Stimulated activated CD4-positive, alpha-beta T cell treated with anti-CD3 and anti-CD28 coated beads, Interleukin-1b, Interleukin-23, amount 100 ng/mL, for 4 hours (primary cell): Measurements from ENCODE around the gene RPTOR.

Source experiments
- DNase-seq, 2 donors: peaks; one replicate each; pipeline ENCODE4 v3.0.0-alpha.2; 2020; ENCODE audit warnings: low read depth in 2 of 2

RPTOR gene

DNA sequence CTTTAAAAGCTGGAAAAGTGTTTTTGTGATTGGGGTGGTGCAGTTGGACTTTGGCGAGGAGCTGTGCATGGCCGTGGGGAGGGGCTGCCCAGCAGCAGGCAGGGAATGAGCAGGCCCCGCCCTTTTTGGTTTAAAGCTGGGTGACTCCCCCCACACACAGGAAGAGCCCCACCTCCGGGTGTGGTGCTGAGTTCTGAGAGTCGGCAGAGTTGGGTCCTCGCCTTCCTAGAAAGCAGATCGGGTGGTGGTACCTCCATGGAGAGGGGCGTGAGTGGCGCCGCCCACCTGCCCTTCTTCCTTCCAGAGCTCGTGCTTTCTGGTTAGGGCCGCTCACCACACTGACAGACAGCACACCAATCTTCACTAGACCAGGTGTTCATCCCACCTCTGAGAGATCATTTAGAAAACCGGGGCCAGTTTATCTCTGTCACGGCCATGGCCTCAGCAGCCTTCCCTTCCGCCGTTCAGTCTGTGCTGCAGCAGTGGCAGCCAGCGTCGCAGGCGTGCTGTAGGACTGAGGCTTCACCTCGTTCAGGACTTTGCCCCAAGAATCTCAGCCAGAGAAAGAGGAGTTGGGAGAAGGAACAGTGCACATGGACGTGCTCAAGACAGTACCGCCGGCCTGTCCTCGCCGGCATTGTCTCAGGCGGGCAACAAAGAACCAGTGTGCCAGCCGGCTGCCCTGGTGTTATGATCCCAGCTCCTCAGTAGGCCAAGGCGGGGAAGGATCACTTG, 303.0 kb downstream of the RPTOR start:
- peak; percentile 48 to 59 for DNase-seq

DNA sequence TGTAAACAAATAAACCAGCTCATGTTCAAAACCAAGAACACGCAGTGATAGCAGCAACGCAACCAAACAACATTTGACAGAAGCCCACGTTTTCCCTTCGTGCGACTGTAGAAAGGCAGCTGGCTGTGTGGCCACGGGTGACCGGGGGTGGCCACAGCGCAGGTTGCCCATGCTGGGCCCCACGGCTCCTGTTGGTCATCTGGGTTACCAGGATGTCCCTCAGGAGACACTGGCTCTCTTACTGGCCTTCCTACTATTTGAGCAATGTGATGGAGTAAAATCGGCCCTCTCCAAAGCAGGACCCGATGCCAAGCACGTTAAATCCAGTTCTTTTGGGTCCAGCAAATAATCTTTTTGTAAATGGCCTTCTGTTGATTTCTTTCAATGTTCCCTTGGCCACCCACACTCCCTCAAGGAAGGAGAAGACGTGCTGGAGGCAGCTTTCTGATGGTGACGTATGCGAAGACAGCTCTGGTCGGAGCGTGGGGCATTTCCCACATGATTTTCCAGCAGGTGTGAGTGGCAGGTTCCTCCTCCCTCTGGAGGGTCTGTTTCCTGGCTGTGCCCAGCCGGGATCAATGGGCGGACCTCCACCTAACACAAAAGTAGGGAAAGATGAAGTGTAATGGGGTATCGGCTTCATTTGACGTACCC, 303.9 kb downstream of the RPTOR start:
- no peak for DNase-seq

DNA sequence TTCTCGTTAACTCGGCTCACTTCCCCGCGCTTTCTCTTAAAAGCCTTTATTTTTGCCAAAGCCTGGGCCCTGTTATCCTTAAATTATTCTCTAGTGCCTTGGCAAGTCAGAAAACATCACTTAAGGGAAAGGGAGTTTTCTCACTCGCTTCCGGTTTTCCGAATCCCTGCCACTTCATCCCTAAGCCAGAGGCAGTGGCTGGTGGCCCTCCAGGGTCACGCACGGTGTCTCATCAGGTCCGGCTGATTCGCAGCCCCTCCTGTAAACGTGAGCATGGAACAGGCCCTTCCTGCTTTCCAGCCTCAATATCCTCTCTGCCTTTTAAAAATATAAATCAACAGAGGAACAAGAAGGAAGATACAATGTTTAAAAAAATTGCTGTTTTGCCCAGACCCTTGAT, 304.5 kb downstream of the RPTOR start:
- DNase-seq: no peak

DNA sequence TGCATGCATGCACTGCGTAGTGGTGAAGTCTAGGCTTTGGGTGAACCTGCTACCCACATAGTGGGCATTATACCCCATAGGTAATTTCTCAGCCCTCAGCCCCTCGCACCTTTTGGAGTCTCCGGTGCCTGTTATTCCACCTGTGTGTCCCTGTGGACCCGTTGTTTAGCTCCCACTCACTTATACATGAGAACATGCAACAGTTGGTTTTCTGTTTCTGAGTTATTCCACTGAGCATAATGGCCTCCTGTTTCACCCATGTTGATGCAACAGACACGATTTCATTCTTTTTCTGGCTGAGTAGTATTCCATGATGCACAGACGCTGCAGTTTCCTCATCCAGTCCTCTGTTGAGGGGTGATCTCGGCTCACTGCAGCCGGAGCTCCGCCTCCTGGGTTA, 305.5 kb downstream of the RPTOR start:
- DNase-seq: no peak

DNA sequence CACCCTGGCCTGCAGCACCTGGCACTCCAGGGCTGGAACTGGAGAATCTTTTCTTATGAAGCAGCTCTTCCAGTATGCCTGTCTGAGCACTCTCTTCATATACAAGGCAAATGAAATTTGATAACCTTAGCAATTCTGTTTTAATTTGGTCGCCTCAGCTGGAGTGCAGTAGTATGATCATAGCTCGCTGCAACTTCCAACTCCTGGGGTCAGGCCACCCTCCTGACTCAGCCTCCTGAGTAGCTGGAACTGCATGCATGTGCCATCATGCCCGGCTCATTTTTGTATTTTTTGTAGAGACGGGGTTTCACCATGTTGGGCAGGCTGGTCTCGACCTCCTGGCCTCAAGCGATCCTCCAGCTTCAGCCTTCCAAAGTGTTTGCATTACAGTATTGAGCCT, 306.2 kb downstream of the RPTOR start:
- no peak for DNase-seq

DNA sequence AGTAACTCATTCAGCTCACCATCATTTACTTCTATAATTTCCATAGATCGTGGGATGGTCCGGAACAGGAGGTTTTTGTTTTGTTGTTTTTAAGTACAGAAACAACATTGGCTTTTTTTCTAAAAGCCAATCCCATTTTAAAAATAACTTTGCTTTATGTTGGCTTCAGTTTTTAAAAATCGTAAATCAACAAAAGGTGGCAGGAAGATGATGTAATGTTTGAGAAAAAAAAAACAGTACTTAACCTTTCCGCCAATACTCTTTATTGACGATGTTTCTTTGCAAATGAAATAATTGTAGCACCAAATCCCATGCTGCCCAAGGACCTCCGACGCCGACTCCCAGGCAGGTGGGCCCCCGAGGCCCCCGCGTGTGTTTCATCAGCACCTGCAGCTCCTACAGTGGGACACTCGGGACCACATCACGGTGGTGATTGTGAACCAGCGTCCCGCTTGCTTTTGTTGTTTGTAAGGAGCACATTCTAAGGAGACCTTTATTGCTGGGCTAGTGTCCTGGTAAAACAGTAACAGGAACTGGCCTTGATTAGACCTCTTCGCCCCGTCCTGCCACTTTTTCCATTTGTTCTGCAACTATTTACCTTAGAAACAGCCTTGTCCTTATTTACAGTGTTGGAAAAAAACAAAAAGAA, 306.8 kb downstream of the RPTOR start:
- DNase-seq: no peak

DNA sequence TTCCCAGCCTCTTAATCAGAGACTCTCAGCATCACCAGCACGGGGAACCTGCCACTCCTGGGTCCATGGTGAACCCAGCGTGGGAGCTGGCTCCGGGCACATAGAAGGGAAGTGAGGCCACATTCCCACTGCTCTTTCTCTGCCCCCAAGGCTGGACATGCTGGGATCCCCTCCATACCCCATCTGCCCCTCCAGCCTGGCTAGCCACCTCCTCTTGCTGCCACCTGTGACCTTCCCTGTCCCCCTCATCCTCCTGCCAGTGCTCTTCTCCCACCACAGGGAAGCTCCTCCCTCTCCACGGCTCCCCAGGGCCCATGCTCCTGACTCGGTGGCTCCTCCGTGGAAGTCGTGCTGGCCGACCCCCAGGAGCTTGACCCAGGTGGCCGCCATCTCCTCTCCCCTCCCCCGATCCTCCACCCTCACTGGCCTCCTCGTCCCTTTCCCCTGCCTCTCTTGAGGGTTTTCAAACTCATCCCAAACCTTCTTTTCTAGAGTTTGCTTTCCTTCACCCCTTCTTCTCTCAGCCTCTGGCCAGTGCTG, 307.9 kb downstream of the RPTOR start:
- DNase-seq: no peak

DNA sequence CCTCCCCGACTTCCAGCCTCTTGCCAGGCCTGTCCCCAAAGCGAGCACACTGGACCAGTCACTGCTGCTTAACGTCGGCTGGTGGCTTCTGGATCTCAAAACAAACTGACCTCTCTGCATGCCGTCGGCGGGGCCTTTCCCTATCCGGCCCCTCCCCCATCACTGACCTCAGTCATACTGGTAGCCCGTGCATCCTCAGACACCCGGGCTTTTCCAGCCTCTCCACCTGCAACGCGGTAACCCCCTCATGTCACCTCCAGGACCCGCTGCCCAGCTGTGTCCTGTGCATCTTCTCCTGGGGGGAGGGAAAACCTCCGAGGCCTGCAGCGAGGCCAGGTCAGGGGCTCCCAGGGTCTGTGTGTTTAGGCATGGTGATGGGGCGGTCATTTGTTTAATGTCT, 308.4 kb downstream of the RPTOR start:
- no peak for DNase-seq

DNA sequence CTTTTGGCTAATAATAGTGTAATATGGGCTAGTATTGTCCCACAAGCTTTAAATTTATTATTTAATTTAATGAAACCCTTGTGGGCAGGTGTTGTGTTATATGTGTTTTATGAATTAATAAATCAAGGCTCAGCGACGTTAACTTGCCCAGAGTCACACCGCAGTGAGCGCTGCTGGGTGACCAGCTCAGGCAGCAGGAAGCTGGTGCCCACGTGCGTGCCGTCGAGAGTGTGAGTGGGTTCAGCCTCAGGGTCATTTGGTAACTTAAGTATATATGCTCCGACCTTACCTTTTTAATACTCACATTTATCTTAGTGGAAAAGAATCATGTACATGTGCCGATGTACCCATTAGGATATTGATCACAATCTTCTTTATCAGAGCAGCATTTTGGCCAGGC, 309.6 kb downstream of the RPTOR start:
- DNase-seq: no peak

DNA sequence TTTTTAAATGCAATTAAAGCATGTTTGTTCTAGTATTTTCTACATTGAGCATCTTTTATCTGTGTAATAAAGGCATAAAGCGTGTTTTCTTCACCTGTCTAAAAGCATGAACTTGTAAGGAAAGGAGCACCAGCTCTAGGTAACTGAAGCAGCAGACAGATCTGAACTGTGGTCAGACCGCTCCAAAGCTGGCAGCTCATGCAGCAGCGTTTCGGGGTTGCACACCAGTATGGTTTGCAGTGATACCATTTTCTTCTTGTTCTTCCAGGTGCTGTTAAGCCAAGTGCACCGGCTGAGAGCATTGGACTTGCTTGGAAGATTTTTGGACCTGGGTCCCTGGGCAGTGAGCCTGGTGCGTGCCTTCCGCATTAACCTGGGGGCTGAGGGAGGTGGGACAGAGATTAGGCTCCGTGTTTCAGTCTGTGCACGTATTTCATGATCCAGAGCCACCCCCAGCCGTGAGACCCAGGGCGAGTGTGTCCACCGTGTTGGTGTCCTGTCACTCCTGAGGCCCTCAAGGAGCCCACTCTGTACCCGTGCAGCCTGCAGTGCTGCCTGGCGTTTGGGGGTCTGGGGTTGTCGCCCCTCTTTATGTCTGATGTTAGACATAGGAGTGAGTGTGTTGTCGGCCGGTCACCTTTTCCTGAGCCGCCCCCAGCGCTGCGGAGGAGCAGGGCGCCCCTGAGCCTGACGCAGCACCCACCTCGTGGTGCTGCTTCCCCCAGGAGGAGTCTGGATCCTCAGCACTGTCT, 310.7 kb downstream of the RPTOR start:
- no peak for DNase-seq

DNA sequence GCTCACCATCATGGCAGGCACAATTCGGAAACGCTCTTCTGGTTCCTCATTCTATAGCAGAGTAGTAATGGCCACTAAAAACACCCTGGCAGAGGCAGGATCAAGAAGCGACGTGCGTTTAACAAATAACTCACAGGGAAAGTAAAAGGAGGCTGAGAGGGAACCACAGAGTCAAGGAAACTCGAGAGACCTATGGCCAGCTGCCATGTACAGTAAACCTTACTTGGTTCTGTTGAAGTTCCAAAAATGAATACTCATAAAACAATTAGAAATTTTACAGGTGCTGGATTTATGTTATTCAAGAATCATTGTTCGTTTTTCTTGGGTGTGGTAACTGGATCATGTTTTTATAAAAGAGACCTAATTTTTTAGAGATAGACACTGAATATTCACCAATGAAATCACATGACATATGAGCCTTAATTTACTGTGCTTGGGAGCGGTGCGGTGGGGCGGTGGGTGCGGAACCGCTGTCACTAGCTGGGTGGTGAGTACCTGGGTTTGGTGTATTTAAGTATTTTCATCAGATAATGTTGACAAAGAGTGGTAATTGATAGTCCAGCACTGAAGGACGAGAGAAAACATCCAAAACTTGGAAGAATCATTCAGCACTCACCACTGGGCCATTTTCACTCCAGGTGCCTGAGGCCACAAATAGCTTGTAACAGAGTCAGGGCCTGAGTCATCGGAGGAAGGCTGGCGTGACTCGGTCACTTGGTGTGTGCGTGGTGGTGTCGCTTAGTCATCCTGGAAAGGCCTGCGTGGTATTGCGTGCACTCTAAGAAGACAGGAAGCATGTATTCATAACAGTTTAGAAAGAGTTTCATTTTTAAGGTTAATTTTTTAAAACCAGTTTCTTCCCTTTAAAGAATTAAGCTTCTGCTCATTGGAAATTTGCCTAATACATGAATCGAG, 311.6 kb downstream of the RPTOR start:
- DNase-seq: peak; percentile 69 to 70

DNA sequence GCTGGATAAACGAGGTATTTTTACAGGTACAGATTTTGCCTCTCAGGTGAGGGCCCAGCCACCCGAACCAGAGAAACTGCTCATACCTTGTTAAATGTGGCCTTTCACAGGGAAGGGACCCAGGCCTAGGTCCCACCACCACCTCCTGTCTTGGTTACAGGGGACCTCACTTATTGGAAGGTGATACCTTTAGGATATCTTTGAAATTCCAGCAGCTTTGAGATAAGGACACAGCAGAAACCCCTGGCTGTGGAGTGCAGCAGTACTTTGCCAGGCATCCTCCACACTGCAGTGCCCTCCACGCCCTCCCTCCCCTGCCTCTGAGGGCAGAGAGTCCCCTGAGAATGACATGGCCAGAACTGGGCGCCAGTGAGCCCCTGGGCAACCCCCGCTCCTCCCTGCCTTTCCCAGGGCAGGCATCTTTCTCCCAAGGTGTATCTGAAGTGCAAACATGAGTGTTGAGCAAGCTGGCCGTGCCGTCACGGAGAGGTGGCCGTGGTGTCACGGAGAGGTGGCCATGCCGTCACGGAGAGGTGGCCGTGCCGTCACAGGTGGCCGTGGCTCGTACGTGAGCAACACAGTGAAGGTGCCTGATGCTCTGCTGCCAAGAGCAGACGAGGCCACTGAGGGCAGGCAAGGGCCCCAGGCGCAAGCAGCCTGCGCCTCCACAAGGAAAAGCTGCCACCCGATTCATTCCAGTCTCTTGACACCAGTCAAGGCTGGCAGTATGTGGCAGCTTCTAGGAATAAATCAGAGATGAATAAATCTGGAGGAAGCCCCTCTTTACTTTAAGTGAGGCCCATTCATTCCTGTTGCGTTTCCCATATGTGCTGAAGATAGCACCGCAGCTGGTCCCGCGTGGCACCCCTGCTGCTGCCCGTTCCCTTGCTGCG, 312.5 kb downstream of the RPTOR start:
- no peak for DNase-seq

DNA sequence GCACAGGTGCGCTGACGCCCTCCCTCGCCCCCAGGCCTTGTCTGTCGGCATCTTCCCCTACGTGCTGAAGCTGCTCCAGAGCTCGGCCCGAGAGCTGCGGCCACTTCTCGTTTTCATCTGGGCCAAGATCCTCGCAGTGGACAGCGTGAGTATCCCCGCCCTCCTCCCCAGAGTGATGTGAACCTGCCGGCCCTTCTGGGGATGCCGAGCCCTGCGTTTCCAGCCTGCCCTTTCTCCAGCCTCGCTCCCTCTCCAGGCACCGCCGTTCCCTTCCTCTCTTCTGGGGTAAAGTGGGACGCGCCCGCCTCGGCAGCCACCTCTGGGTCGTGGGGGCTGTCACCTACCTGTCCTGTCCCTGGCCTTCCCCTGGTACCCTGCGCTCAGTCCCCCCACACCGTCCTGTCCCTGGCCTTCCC, 313.1 kb downstream of the RPTOR start:
- DNase-seq: no peak

DNA sequence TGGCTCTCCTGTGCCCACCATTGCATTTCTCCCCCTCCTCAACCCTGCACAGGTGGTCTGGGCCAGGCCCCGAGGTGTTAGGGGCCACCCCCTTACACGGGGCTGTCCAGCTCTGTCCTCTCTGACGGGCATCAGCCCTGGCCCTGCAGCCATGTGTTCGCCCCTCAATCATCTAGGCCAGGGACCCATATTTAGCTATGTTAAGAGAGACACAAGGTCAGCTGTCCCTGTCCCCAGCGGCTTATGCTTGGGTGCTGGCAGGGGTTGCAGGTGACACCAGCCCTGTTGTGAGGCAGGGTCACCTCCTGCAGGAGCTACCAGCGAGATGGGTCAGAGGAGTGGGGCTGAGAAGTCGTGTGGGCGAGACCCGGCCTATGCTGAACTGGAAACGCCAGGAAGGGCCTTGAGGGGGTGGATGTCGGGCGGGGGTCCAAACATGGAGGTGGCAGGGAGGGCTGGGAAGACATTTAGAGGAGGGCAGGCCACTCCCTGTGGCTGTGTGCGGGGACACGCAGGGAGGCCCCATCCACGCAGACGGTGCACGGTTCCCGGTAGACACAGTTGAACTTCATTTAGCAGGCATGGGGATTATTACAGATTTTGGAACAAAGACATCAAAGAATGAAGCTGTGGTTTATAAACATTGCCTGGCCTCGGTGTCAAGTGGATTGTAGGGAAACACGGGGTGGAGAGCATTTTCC, 313.8 kb downstream of the RPTOR start:
- DNase-seq: no peak

DNA sequence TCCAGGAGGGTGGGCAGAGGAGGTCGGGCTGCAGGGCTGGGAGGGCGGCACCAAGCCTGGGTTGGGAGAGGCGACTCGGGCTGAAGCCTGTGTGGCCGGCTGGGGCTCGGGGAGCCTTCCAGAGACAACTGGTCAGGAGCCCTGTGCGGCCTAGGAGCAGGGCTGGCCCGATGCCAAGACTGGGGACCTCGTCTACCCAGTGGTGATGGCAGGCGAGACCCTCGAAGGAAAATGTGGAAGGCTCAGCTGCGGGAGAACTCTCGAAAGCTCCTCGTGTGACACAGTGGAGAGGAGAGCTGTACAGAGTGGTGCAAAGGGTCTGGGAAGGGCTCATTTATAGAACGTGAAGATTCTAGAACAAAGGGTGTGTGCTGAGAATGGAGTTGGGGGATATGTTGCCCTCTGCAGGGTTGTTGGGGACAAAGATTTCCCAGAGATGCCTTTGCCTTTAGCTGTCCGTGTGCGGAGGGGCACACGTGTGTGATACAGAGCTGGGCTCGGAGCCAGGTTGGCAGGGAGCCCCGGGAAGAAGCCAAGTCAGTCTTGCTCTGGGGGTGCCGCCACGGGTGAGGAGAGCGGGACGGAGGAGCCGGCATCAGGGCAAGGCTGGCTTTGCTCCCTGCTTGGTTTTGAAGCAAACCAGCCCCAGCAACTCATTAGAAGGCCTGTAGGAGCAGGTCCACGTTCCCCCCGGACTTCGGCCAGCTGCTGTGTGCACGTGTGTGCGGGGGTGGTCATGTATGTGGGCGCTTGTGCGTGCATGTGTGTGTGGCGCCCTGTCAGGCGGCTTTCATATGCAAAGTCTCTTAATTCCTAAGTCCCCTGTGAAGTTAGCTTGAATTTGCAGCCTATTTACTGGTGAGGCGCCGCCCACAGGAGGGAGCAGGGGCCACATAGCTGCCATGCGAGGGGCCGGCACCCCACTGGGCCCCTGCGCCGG, 314.6 kb downstream of the RPTOR start:
- DNase-seq: no peak

DNA sequence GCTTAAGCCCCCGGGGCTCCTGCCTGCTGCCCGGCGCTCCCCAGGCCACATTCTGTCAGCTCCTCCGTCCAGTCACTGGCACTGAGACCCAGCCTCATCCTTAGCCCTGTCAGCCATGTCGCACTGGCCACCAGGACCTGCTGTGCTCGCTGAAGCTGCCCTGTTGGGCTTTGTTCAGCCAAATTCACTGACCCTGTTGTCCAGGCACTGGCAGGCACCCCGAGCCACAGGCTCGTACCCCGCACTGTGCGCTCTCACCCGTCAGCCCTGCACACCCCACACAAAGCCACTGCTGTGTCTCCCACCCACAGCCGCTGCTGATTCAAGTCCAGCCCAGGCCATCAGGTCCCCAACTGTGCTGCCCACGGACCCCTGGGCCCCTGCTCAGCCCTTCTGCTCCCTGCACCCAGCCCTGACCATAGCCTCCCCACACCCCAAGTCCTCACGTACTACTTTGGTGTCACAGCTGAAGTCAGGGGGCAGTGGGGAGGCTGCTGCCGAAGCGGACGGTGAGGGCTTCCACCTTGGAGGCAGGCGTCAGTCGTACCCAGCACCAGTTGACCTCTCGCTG, 315.5 kb downstream of the RPTOR start:
- DNase-seq: no peak

DNA sequence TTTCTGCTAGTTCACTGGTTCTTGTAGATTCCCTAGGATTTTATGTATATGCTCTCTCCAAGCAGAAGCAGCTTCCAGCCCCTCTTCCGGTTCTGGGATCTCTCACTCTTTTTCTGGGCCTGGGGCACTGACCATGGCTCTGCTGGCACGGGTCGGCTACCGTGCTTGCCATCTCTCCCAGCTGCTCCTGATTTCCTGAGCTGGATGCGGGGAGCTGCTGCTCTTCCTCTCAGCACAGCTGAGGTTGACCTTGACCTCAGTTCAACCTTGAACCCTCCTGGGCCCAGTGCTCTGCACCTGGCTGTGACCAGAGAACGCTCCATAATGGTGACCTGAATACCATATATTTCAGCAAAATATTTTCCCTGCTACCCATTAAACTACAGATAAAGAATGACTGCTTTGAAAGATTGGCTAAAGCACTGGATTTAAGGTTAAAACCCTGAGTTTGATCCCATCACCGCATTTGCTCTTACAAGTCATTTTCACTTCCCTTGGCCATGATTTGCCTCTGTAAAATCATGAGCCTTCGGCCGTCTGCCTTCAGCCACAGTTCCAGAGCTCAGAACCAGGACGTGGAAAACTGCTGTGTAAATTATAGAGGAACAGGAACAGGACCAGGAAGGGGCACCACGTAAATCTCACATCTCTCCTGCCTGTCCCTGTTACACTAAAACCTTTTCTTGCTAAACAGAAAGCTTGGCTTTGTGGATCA, 316.2 kb downstream of the RPTOR start:
- DNase-seq: no peak
